SK-N-SH treated with all-trans-retinoic acid at 6 μM for 48 hours (cell line): ENCODE measurements around the gene GNPDA2.

Source experiments
- ESRRG ChIP-seq: fragments of 250-450 bp; sonication (Bioruptor Pico); IDR thresholded peaks from 2 replicates; pipeline ENCODE4 v1.6.1; 2021; ENCODE audit warnings: mild to moderate bottlenecking
- ISL1 ChIP-seq: fragments of 250-450 bp; sonication (Bioruptor Pico); IDR thresholded peaks from 2 replicates; pipeline ENCODE4 v2.1.2; 2022; ENCODE audit warnings: mild to moderate bottlenecking, moderate library complexity
- OSR1 ChIP-seq: fragments of 250-450 bp; sonication (Bioruptor Pico); IDR thresholded peaks from 2 replicates; pipeline ENCODE4 v1.8.0; 2022; ENCODE audit warnings: moderate library complexity, mild to moderate bottlenecking, inconsistent platforms
- PATZ1 ChIP-seq: fragments of 250-450 bp; sonication (Bioruptor Pico); IDR thresholded peaks from 2 replicates; pipeline ENCODE4 v1.8.0; 2020; ENCODE audit warnings: mild to moderate bottlenecking, moderate library complexity, borderline replicate concordance
- RARB ChIP-seq: fragments of 250-450 bp; sonication (Bioruptor Pico); IDR thresholded peaks from 2 replicates; pipeline ENCODE4 v1.8.0; 2021; ENCODE audit warnings: mild to moderate bottlenecking, moderate library complexity
- ZFP30 ChIP-seq: fragments of 450-650 bp; formaldehyde crosslinking; IDR thresholded peaks from 2 replicates; pipeline ENCODE4 v1.5.0; 2022; ENCODE audit warnings: mild to moderate bottlenecking, moderate library complexity

GRCh38 chr4:44727471-44727870, 1.1 kb upstream of the GNPDA2 start:
- no peak for TF ChIP-seq ESRRG (CRISPR knock-in tag)
- TF ChIP-seq ISL1 (CRISPR knock-in tag) = no peak
- no peak for TF ChIP-seq RARB (CRISPR knock-in tag)
- TF ChIP-seq OSR1 (CRISPR knock-in tag) = no peak
- no peak for TF ChIP-seq ZFP30 (CRISPR knock-in tag)
- no peak for TF ChIP-seq PATZ1
